HFF-Myc (cell line): Measurements from ENCODE around the gene QPCTL.
"Not testable (repeated sequence)": the region's sequence is repeated elsewhere in the genome, so short reads cannot be mapped to it uniquely, and the experiment has no call there.

ENCODE experiments used
- DNase-seq: peaks from one replicate; pipeline ENCODE4 v3.0.0-alpha.2; 2011; ENCODE audit warnings: low read depth; ENCODE audit errors: extremely low read depth
- H3K4me3 ChIP-seq: replicated peaks from 2 replicates; pipeline ENCODE4 v1.5.1; 2011; ENCODE audit warnings: low read depth, mild to moderate bottlenecking, control low read depth, low read length
- CTCF ChIP-seq: IDR thresholded peaks from 2 replicates; pipeline ENCODE4 v1.5.1; 2012; ENCODE audit warnings: mild to moderate bottlenecking, low read depth, low read length, control low read depth; ENCODE audit errors: missing control alignments

Gene QPCTL

GRCh38 chr19:45717983-45718650 is 25.7 kb downstream of the QPCTL start:
- peak overlapping the region; percentile 83 for H3K4me3 ChIP-seq

GRCh38 chr19:45720065-45720464 is 27.6 kb downstream of the QPCTL start:
- not testable (repeated sequence) for DNase-seq, H3K4me3 ChIP-seq

More at GRCh38 chr19:45717983-45718650, 25.7 kb downstream of the QPCTL start:
- TF ChIP-seq CTCF, result no peak
- DNase-seq, result no peak

GRCh38 chr19:45728683-45729082 is 36.2 kb downstream of the QPCTL start:
- H3K4me3 ChIP-seq, result not testable (repeated sequence)

GRCh38 chr19:45729800-45730290 is 37.4 kb downstream of the QPCTL start:
- no peak for DNase-seq
- peak overlapping the region; percentile 95 for H3K4me3 ChIP-seq
- TF ChIP-seq CTCF, result no peak

More at GRCh38 chr19:45728683-45729082, 36.2 kb downstream of the QPCTL start:
- DNase-seq, result not testable (repeated sequence)

GRCh38 chr19:45730368-45731288 is 38.2 kb downstream of the QPCTL start, which contains the start of gene FBXO46:
FBXO46 (minus strand) TSS chr19:45730896; CDS start chr19:45713495, 17,401 bp downstream.
- TF ChIP-seq CTCF, result no peak

GRCh38 chr19:45733160-45733810 is 40.8 kb downstream of the QPCTL start, which contains the start of gene MEIOSIN:
MEIOSIN (plus strand) TSS chr19:45733439; CDS start chr19:45735377, 1,938 bp downstream.
- no peak for TF ChIP-seq CTCF
- no peak for DNase-seq
- H3K4me3 ChIP-seq, result no peak within 1 kb of the TSS

More at GRCh38 chr19:45730368-45731288, 38.2 kb downstream of the QPCTL start, which contains the start of gene FBXO46:
- H3K4me3 ChIP-seq, result peak within 1 kb of the TSS; percentile 95
- peak; percentile 94 for DNase-seq
